ENCODE measurements around the gene PHETA1. TPM values are rescaled to one million over a fixed set of nuclear protein-coding genes. Genes with fewer than 3 reads are reported as not detected.

PHETA1 gene
- polyA plus RNA-seq, 1 donor from 2014 or later: 25.4 TPM

- H3K9me3 ChIP-seq (ENCODE audit: low read length): no peaks in the 10 kb centered on the region
- no peaks in the 10 kb centered on the region for H4K20me1 ChIP-seq (ENCODE audit: insufficient read depth)
- H3K79me2 ChIP-seq (replicated peaks; ENCODE audit: insufficient read depth, low read length): no peaks in the 10 kb centered on the region
Observed at GRCh38 chr12:111360325-111360930, 8.5 kb downstream of the PHETA1 start.

DNA sequence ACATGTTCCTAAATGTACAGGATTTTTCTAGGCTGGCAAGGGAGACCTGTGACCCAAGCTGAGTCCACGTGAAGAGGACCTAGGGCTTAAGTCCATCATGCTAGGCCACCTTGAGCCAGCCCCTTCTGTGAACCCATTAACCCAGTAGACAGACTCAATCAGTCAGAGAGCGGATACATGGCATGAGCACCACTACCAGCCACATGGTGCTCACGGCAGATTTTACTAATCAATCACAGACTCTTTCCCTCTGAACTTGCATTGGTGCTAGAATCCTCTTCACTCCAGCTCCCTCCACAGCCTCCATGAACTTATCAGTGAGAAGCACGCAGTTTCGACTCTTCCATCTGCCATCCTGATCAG lies 9.0 kb downstream of the PHETA1 start:
- TF ChIP-seq EP300 (conservative IDR thresholded peaks at IDR 0.05; ENCODE audit: poor library complexity, severe bottlenecking): no peak
- TF ChIP-seq CTCF (IDR thresholded peaks at IDR 0.05; ENCODE audit: poor library complexity, severe bottlenecking): no peak
- no peak for TF ChIP-seq EZH2 (IDR thresholded peaks at IDR 0.05; ENCODE audit: borderline replicate concordance, insufficient read depth, low read length, poor library complexity, severe bottlenecking)
- TF ChIP-seq, protein P1, sequence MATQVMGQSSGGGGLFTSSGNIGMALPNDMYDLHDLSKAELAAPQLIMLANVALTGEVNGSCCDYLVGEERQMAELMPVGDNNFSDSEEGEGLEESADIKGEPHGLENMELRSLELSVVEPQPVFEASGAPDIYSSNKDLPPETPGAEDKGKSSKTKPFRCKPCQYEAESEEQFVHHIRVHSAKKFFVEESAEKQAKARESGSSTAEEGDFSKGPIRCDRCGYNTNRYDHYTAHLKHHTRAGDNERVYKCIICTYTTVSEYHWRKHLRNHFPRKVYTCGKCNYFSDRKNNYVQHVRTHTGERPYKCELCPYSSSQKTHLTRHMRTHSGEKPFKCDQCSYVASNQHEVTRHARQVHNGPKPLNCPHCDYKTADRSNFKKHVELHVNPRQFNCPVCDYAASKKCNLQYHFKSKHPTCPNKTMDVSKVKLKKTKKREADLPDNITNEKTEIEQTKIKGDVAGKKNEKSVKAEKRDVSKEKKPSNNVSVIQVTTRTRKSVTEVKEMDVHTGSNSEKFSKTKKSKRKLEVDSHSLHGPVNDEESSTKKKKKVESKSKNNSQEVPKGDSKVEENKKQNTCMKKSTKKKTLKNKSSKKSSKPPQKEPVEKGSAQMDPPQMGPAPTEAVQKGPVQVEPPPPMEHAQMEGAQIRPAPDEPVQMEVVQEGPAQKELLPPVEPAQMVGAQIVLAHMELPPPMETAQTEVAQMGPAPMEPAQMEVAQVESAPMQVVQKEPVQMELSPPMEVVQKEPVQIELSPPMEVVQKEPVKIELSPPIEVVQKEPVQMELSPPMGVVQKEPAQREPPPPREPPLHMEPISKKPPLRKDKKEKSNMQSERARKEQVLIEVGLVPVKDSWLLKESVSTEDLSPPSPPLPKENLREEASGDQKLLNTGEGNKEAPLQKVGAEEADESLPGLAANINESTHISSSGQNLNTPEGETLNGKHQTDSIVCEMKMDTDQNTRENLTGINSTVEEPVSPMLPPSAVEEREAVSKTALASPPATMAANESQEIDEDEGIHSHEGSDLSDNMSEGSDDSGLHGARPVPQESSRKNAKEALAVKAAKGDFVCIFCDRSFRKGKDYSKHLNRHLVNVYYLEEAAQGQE (IDR thresholded peaks at IDR 0.05; ENCODE audit: borderline replicate concordance): no peak
- TF ChIP-seq TAF1 (IDR thresholded peaks at IDR 0.05; ENCODE audit: low read depth): no peak
- no peak for TF ChIP-seq POLR2AphosphoS5 (IDR thresholded peaks at IDR 0.05)
- TF ChIP-seq RAD21 (conservative IDR thresholded peaks at IDR 0.05): no peak
- TF ChIP-seq SMC3 (conservative IDR thresholded peaks at IDR 0.05; ENCODE audit: poor library complexity): no peak
- no peak for TF ChIP-seq MXI1 (conservative IDR thresholded peaks at IDR 0.05; ENCODE audit: poor library complexity, severe bottlenecking)
- Histone ChIP-seq H3K36me3 (ENCODE audit: insufficient read depth, low read length) (no peaks in the 10 kb centered on the region), H3F3A (ENCODE audit: insufficient read depth, low read length, poor library complexity, severe bottlenecking) (no peaks in the 10 kb centered on the region), H3K4me2 (ENCODE audit: low read length) (no peak overlapping the region), H3K27me3 (ENCODE audit: insufficient read depth, low read depth, low read length) (no peaks in the 10 kb centered on the region), H3K4me3 (ENCODE audit: low read length) (no peak overlapping the region), H3K79me2 (replicated peaks; ENCODE audit: insufficient read depth, low read length) (no peaks in the 10 kb centered on the region), H3K9me2 (ENCODE audit: insufficient read depth, low read length) (no peaks in the 10 kb centered on the region), H3K9me3 (ENCODE audit: low read length) (no peaks in the 10 kb centered on the region), H3K27ac (ENCODE audit: low read length) (no peak overlapping the region), H4K20me1 (ENCODE audit: insufficient read depth) (no peaks in the 10 kb centered on the region), H2AFZ (ENCODE audit: low read depth, low read length) (no peak overlapping the region), H3K9ac (ENCODE audit: low read length) (no peak overlapping the region)

More at GRCh38 chr12:111360325-111360930, 8.5 kb downstream of the PHETA1 start:
- Histone ChIP-seq H3K4me2 (ENCODE audit: low read length) (no peak overlapping the region), H3K9me2 (ENCODE audit: insufficient read depth, low read length) (no peaks in the 10 kb centered on the region), H3K27me3 (ENCODE audit: insufficient read depth, low read depth, low read length) (no peaks in the 10 kb centered on the region), H3K36me3 (ENCODE audit: insufficient read depth, low read length) (no peaks in the 10 kb centered on the region), H3F3A (ENCODE audit: insufficient read depth, low read length, poor library complexity, severe bottlenecking) (no peaks in the 10 kb centered on the region), H3K4me3 (ENCODE audit: low read length) (no peak overlapping the region), H3K9ac (ENCODE audit: low read length) (no peak overlapping the region), H2AFZ (ENCODE audit: low read depth, low read length) (no peak overlapping the region), H3K27ac (ENCODE audit: low read length) (no peak overlapping the region)
- TF ChIP-seq MXI1 (conservative IDR thresholded peaks at IDR 0.05; ENCODE audit: poor library complexity, severe bottlenecking): no peak
- TF ChIP-seq, protein P1 (IDR thresholded peaks at IDR 0.05; ENCODE audit: borderline replicate concordance): no peak
- no peak for TF ChIP-seq SMC3 (conservative IDR thresholded peaks at IDR 0.05; ENCODE audit: poor library complexity)
- no peak for TF ChIP-seq RAD21 (conservative IDR thresholded peaks at IDR 0.05)
- no peak for TF ChIP-seq CTCF (IDR thresholded peaks at IDR 0.05; ENCODE audit: poor library complexity, severe bottlenecking)
- TF ChIP-seq TAF1 (IDR thresholded peaks at IDR 0.05; ENCODE audit: low read depth): no peak
- TF ChIP-seq POLR2AphosphoS5 (IDR thresholded peaks at IDR 0.05): no peak
- TF ChIP-seq EZH2 (IDR thresholded peaks at IDR 0.05; ENCODE audit: borderline replicate concordance, insufficient read depth, low read length, poor library complexity, severe bottlenecking): no peak
- TF ChIP-seq EP300 (conservative IDR thresholded peaks at IDR 0.05; ENCODE audit: poor library complexity, severe bottlenecking): no peak
